DND-41 (cell line): Measurements from ENCODE around the gene NFE2L2.

Experiments used
- ATAC-seq: fragments of 200-7000 bp; cut with Tn5 transposase; 3 replicates; pipeline ENCODE4 v1.9.1; 2021; ENCODE audit warnings: low read depth; ENCODE audit not compliant: insufficient read depth
- DNase-seq: peaks from one replicate; pipeline ENCODE4 v3.0.0-alpha.2; 2020
- H2AFZ ChIP-seq: 2 replicates; pipeline ENCODE4 v1.6.0; 2012; ENCODE audit warnings: low read depth, low read length
- H3K27ac ChIP-seq: 2 replicates; pipeline ENCODE4 v1.5.1; 2012; ENCODE audit warnings: low read length, inconsistent platforms
- H3K27me3 ChIP-seq: fragments of 200-600 bp; sonication (generic); 2 replicates; pipeline ENCODE4 v1.6.0; 2012; ENCODE audit warnings: low read length, mild to moderate bottlenecking, inconsistent platforms; ENCODE audit not compliant: insufficient read depth, poor library complexity
- H3K36me3 ChIP-seq: 2 replicates; pipeline ENCODE4 v1.5.1; 2012; ENCODE audit warnings: low read length, inconsistent platforms; ENCODE audit not compliant: insufficient read depth
- H3K4me1 ChIP-seq: 2 replicates; pipeline ENCODE4 v1.5.1; 2012; ENCODE audit warnings: mild to moderate bottlenecking, low read length; ENCODE audit not compliant: insufficient read depth
- H3K4me2 ChIP-seq: 2 replicates; pipeline ENCODE4 v1.6.0; 2012; ENCODE audit warnings: mild to moderate bottlenecking, moderate library complexity, low read length, inconsistent platforms; ENCODE audit not compliant: insufficient read depth
- H3K4me3 ChIP-seq, 2 experiments: fragments of 200-600 bp in 1 of 2; shearing (Covaris generic) in 1 of 2; 2 replicates each; pipeline ENCODE4 v1.5.1; 2012 to 2016; ENCODE audit warnings: inconsistent platforms in 2 of 2, low read length in 2 of 2, mild to moderate bottlenecking in 2 of 2, low read depth in 1 of 2, moderate library complexity in 1 of 2
- H3K79me2 ChIP-seq: 2 replicates; pipeline ENCODE4 v1.6.0; 2012; ENCODE audit warnings: low read length, inconsistent platforms; ENCODE audit not compliant: insufficient read depth
- H3K9ac ChIP-seq: 2 replicates; pipeline ENCODE4 v1.6.0; 2012; ENCODE audit warnings: low read depth, mild to moderate bottlenecking, inconsistent platforms, low read length, moderate library complexity
- H3K9me3 ChIP-seq: 2 replicates; pipeline ENCODE4 v1.5.1; 2012; ENCODE audit warnings: low read length, moderate library complexity, mild to moderate bottlenecking, inconsistent platforms; ENCODE audit not compliant: insufficient read depth, severe bottlenecking
- H4K20me1 ChIP-seq: 2 replicates; pipeline ENCODE4 v1.6.0; 2012; ENCODE audit warnings: low read length; ENCODE audit not compliant: insufficient read depth
- CTCF ChIP-seq: IDR thresholded peaks from 2 replicates; pipeline ENCODE4 v1.5.1; 2012; ENCODE audit warnings: borderline replicate concordance, low read length, moderate library complexity, mild to moderate bottlenecking; ENCODE audit not compliant: poor library complexity, severe bottlenecking; ENCODE audit errors: extremely low read depth
- EZH2 ChIP-seq: IDR thresholded peaks from 3 replicates; pipeline ENCODE4 v1.6.1; 2012; ENCODE audit warnings: borderline replicate concordance, low read depth, mild to moderate bottlenecking, moderate library complexity, low read length, inconsistent platforms; ENCODE audit not compliant: severe bottlenecking

The NFE2L2 gene

GRCh38 chr2:177184606-177185005 lies 79.9 kb downstream of the NFE2L2 start:
- no peaks in the 10 kb centered on the region for H3K79me2 ChIP-seq
- DNase-seq (no peak), ATAC-seq (no peak)
- H3K4me2 ChIP-seq: no peak overlapping the region
- H3K36me3 ChIP-seq: no peaks in the 10 kb centered on the region
- no peak overlapping the region for H3K9ac ChIP-seq
- no peaks in the 10 kb centered on the region for H3K27me3 ChIP-seq
- TF ChIP-seq CTCF (no peak), EZH2 (no peak)
- no peak overlapping the region for H3K4me3 ChIP-seq
- no peaks in the 10 kb centered on the region for H3K9me3 ChIP-seq
- no peak overlapping the region for H3K27ac ChIP-seq
- H2AFZ ChIP-seq: no peak overlapping the region
- no peaks in the 10 kb centered on the region for H4K20me1 ChIP-seq
- no peaks in the 10 kb centered on the region for H3K4me1 ChIP-seq

- no peak overlapping the region for H3K27ac ChIP-seq
- H3K4me1 ChIP-seq: no peaks in the 10 kb centered on the region
- no peak overlapping the region for H3K4me2 ChIP-seq
- no peak overlapping the region for H3K4me3 ChIP-seq
- no peak overlapping the region for H3K9ac ChIP-seq
- H4K20me1 ChIP-seq: no peaks in the 10 kb centered on the region
- ATAC-seq (no peak), DNase-seq (no peak)
- no peaks in the 10 kb centered on the region for H3K79me2 ChIP-seq
- H3K9me3 ChIP-seq: no peaks in the 10 kb centered on the region
- TF ChIP-seq CTCF (no peak), EZH2 (no peak)
- H3K36me3 ChIP-seq: no peaks in the 10 kb centered on the region
- H2AFZ ChIP-seq: no peak overlapping the region
- H3K27me3 ChIP-seq: no peaks in the 10 kb centered on the region
Observed at GRCh38 chr2:177183860-177184259, 80.7 kb downstream of the NFE2L2 start.
